Left renal pelvis (tissue), 4 donors: ENCODE measurements around the gene PLCB4. TPM values are rescaled to one million over a fixed set of nuclear protein-coding genes. Genes with fewer than 3 reads are reported as not detected.

Experiments used
- DNase-seq, 4 donors: peaks; one replicate each; pipeline ENCODE4 v3.0.0-alpha.2; 2013; ENCODE audit warnings: low read depth in 4 of 4, low spot score in 3 of 4
- polyA plus RNA-seq, 4 donors: library from polyadenylated mRNA; unstranded; fragments of 120-200 nt; gene quantifications; one replicate each; pipeline ENCODE4 v1.2.1, GENCODE V29; 2013; ENCODE audit not compliant: insufficient read length in 4 of 4

PLCB4 gene
- polyA plus RNA-seq, 4 donors, result 8.5 to 16.1 (median 13.8) TPM

- DNase-seq, result no peak
These were observed 30.5 kb downstream of the PLCB4 start for GRCh38 chr20:9099372-9099771.

DNA sequence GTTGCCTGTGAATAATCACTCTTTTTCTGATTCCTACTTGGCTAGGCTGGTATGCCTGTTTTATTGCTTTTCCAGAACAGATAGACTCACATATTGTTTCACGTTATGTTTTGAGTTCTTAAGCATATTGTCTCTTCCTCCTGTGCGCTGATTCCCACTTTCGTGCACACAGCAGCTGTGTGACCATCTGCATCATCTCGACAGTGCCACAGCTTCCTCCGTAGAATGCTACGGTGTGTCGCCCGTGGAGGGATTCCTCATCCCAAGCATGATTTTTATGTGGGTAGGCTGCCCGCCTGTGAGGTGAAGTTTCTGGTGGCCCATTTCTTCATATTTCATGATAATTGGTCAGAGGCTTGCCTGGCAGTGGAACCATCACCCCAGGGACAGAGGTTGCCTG, 31.8 kb downstream of the PLCB4 start:
- no peak for DNase-seq

- DNase-seq, result no peak
These were observed 33.6 kb downstream of the PLCB4 start for GRCh38 chr20:9102456-9102855.

DNA sequence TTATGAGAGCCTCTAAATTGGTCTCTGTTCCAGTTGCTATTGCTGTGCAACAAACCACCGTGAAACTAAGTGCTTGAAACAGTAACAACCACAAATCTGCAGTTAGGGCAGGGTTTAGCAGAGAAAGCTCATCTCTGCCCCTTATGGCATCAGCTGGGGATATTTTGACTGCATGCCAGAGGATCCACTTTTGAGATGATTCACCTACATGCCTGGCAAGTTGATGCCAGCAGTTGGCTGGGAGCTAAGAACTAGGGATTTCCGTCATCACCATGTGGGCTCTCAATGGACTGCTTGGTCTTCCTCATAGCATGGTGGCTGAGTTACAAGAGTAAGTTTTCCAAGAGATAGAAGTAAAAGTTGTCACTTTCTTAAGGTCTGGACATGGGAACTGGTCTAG, 35.1 kb downstream of the PLCB4 start:
- DNase-seq, result no peak

DNA sequence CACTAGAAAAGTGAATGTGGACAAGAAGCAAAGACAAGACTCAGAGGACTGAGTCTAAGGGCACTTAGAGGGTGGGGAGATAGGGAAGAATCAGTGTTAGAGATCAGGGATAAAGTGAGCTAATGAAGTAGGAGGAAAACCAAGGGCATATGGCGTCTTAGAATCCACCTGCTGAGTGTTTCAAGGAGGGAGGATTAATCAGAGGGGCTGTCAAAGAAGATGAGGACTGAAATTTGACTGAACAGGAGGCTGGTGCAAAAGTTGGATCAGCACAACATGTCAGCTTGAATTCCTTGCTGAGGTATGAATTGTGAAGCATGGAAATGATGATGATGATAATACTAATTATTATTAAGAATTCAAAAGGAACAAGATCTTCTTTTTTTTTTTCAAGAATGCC, 39.4 kb downstream of the PLCB4 start:
- DNase-seq, result no peak

DNA sequence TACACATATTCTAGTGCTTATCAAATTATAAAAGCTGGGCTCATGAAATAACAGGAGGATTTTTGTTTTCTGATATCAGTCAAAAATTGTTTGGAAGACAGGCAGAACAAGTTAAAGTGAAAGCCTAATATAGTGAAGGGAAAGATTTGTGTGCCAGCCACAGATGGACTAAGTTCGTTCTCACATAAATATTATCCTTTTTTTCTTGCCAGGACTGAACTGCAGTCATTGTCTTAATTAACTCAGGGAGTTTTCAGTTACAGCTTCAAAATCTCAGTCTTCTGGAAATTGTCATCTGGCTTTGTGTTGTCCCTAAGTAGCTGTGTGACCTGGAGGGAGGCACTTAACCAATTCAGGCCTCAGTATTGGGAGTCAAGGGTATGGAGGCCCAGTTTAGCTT, 40.7 kb downstream of the PLCB4 start:
- DNase-seq, result no peak

GRCh38 chr20:9110365-9110764, 41.5 kb downstream of the PLCB4 start:
- no peak for DNase-seq

GRCh38 chr20:9110916-9111432, 42.1 kb downstream of the PLCB4 start:
- no peak for DNase-seq

DNA sequence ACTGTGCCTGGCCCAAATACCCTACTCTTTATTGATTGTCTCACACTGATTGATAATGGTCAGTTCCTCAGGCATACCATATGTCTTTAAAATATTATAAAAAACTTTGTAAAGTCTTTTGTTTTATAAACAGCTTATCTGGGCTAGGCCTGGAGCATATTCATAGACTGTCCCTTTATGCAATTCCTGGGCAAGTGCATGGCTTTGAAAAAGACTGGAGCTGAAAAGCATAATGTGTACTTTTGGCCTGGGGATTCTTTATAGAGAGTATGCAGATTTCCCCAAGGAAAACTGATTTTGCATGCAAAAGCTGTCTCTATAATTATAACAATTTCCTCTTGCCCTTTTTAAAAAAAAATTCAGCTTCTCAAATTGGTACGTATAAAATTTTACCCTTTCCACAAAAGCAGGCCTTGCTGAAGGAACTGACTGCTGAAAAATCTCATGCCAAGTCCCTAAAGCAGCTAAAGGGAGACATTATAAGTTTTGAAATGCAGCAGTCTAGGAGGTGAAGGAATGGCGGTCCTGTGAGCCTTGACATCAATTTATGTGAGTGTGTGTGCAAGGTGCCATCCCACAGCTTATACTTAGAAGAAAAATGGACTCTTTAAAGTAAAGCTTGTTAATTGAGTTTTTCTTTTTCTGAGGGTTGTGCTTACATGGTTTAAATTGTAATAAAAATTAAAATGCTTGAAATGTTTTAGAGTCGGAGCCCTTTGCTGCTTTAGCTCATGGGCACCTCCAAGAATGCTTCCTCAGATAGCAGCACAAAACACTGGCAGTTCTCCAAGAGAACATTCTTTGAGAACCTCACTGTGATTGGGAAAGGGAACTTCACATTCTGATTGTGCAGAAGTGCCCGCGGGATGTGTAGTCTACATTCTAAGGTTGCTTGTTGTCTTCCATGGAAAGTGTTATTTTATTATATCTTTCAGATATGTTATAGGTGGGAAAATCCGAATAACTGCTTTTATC, 43.9 kb downstream of the PLCB4 start:
- DNase-seq, result no peak

GRCh38 chr20:9114709-9115108, 45.8 kb downstream of the PLCB4 start:
- no peak for DNase-seq

DNA sequence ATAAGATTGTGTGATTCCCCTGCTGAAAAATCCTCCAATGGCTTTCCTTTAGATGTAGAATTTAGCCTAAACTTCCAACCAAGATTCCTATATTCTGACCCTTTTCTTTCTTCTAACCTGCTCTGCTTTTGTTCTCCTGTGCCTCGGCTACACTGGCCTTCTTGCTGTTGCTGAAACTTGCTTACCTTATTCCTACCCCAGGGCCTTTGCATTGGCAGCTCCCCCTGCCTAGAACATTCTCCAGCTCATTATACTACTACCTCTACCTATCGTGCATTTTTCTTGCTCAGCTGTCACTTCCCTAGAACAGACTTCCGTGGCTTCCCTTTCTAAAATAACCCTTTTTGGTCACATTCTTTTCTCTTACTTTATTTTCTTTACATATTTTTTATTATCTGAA, 48.7 kb downstream of the PLCB4 start:
- DNase-seq, result no peak

DNA sequence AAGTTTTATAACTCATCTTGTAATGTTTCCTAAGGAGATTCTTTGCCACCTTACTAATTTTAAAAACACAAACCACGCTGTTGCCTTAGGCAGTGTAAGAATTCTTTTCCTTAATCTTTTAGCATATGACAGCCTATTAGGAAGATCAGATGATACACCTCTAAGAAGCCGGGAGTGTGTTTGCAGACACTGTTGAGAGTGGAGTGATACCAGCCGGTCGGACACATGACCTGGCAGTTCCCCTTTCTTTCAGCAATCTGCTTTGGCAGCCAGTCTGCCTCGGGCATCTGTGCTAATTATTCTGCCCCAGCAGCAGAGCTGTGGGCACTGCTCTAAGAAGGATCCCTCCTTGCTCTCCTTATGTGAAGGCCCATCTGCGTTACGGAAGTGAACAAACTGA, 50.9 kb downstream of the PLCB4 start:
- DNase-seq, result no peak

GRCh38 chr20:9121211-9121610, 52.3 kb downstream of the PLCB4 start:
- DNase-seq, result no peak

DNA sequence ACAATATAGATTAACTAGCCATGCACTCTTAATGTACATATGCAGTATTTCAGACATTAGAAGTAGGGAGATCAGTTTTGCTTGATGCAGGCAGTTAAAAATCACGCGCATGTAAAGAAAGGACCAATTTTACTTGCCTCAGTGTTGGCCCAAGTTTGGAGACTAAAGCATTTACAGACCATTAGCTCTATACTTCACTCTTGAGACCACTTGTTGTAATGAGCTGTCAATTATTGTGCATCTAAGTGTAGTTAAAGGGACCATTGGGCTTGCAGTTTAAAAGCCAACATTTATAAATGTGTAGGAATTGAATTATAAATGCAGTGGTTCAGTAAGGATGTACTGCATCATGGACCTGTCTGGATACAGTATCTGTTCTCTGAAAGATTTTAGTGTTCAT, 53.7 kb downstream of the PLCB4 start:
- no peak for DNase-seq

GRCh38 chr20:9126527-9126926, 57.6 kb downstream of the PLCB4 start:
- DNase-seq, result no peak

- no peak for DNase-seq
These were observed 59.7 kb downstream of the PLCB4 start for GRCh38 chr20:9128568-9128967.

- no peak for DNase-seq
These were observed 60.9 kb downstream of the PLCB4 start for GRCh38 chr20:9129756-9130155.

DNA sequence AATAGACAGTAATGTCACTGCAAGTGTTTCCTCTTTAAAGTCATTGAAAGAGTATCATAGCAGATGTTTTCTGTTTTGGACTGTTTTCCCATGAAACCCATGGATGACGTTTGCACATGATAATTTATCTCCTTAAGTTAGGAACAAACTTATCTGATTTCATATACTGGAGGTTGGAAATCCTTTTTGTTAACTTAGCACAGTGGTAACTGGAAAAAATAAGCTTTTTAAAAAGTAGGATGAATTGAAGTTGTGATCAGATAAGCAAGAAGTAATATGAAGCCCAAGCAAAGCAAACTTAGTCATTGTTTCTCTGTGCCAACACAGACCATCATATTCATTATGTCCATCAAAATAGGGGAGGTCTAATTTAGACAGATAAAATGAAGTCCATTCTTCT, 61.6 kb downstream of the PLCB4 start:
- DNase-seq, result no peak

DNA sequence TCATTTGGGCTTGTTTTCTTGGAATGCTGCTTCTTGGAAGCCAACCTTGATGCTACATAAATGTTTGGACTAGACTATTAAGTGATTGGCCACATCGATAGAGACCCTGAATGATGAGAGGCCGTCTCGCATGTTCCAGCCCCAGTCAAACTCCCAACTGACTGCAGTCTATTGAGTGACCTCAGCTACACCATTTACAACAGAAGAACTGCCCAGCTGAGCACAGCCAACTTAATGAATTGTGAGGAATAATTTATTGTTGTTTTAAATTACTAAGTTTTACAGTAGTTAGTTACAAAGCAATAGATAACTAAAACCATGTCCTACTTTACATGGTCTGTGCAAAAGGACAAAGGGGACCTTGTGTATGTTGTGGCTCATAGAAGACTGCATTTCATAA, 63.0 kb downstream of the PLCB4 start:
- DNase-seq, result no peak

- no peak for DNase-seq
These were observed 65.5 kb downstream of the PLCB4 start for GRCh38 chr20:9134346-9134745.

GRCh38 chr20:9136114-9136513, 67.2 kb downstream of the PLCB4 start:
- no peak for DNase-seq

GRCh38 chr20:9137001-9137400, 68.1 kb downstream of the PLCB4 start:
- no peak for DNase-seq
